OCI-LY3 (cell line): ENCODE results near the gene BPIFB2.

Experiments used
- H2AFZ ChIP-seq: fragments of 200-600, 300-600 bp; shearing (Covaris generic); 2 replicates; pipeline ENCODE4 v1.6.0; 2014; ENCODE audit warnings: antibody characterized with exemption, low read depth, low read length
- H3K27ac ChIP-seq: fragments of 200-600, 300-600 bp; sonication (generic); 2 replicates; pipeline ENCODE4 v1.5.1; 2014; ENCODE audit warnings: mild to moderate bottlenecking, low read length, moderate library complexity, mixed read lengths
- H3K27me3 ChIP-seq: fragments of 200-600, 300-600 bp; sonication (generic); 2 replicates; pipeline ENCODE4 v1.6.1; 2014; ENCODE audit warnings: low read depth, low read length, mixed read lengths
- H3K36me3 ChIP-seq: fragments of 200-600, 300-600 bp; sonication (generic); replicated peaks from 2 replicates; pipeline ENCODE3; 2014; ENCODE audit warnings: low read depth, low read length, mixed read lengths
- H3K4me1 ChIP-seq: fragments of 300-600, 200-600 bp; sonication (generic); 2 replicates; pipeline ENCODE4 v1.6.1; 2014; ENCODE audit warnings: low read length, mixed read lengths
- H3K4me2 ChIP-seq: fragments of 200-600, 300-600 bp; sonication (generic); 2 replicates; pipeline ENCODE4 v1.6.1; 2014; ENCODE audit warnings: low read length, mixed read lengths
- H3K4me3 ChIP-seq: fragments of 300-600, 200-600 bp; sonication (generic); 2 replicates; pipeline ENCODE4 v1.5.1; 2014; ENCODE audit warnings: antibody characterized with exemption, mild to moderate bottlenecking, low read length, moderate library complexity
- H3K79me2 ChIP-seq: fragments of 300-600, 200-600 bp; shearing (Covaris generic); 2 replicates; pipeline ENCODE4 v1.6.1; 2014; ENCODE audit warnings: mild to moderate bottlenecking, low read length, mixed read lengths
- H3K9ac ChIP-seq: fragments of 300-600, 200-600 bp; shearing (Covaris generic); 2 replicates; pipeline ENCODE4 v1.6.0; 2014; ENCODE audit warnings: mild to moderate bottlenecking, low read length, moderate library complexity
- H3K9me3 ChIP-seq: fragments of 200-600, 300-600 bp; shearing (Covaris generic); 2 replicates; pipeline ENCODE4 v1.6.1; 2014; ENCODE audit warnings: low read length, mixed read lengths; ENCODE audit not compliant: insufficient read depth
- H4K20me1 ChIP-seq: fragments of 200-600, 300-600 bp; sonication (generic); 2 replicates; pipeline ENCODE4 v1.6.1; 2016; ENCODE audit warnings: low read length, mixed read lengths; ENCODE audit not compliant: insufficient read depth
- EZH2phosphoT487 ChIP-seq: fragments of 200-600 bp; shearing (Covaris generic); IDR thresholded peaks from 2 replicates; pipeline ENCODE4 v1.6.1; 2018; ENCODE audit warnings: antibody characterized with exemption, mixed run types, low read depth
- TF ChIP-seq, protein P1 (sequence below): fragments of 200-600, 300-600 bp; sonication (generic); IDR thresholded peaks from 2 replicates; pipeline ENCODE4 v1.5.1; 2014; ENCODE audit warnings: antibody characterized with exemption, low read length, low read depth

The BPIFB2 gene

DNA sequence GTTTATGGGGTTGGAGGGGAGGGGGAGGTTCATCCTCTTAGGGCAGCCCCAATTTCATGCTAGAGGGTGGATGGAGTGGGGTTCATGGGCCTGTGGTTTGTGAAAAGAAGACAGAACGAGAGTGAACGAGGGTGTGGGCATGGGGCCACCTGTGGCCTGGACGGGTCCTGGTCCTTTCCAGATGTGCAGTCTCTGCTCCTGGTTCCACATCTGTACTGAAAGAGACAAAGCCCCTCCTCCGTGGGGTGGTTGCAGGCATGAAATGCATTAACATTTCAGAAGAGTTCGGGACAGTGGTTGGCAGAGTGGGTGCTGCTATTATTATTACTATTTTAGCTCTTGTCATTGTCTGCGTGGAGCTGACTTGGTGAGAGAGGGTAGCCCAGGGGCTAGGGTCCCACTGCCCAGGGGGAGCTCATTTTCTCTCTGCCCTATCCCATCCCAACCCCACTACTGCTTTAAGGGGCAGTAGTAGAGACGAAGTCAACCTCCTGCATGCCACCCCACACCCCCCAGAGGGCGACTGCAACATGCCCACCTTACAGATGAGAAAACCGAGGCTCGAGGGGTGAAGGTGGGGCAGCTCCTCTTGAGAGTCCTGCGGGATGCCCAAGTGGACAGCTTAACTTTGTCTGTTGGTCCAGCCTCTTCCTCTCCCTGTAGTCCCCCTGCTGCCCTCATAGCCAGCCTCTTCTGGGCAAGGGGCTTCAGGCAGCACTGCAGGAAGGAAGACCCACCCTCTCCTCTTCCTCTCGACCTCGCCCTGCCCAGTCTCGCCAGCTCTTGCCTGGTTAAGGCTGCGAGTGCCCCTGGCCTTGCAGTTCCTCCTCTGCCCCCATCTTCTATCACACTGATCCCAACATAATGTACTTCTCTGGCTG, 8.4 kb downstream of the BPIFB2 start:
- Histone ChIP-seq H3K4me2 (no peak overlapping the region), H2AFZ (no peak overlapping the region), H3K79me2 (no peaks in the 10 kb centered on the region), H3K4me3 (no peak overlapping the region), H3K9me3 (no peaks in the 10 kb centered on the region), H4K20me1 (no peaks in the 10 kb centered on the region), H3K36me3 (no peaks in the 10 kb centered on the region), H3K27ac (no peak overlapping the region), H3K9ac (no peak overlapping the region), H3K4me1 (peaks cover 1% of the 10 kb centered on the region), H3K27me3 (peaks cover 20% of the 10 kb centered on the region)
- TF ChIP-seq, protein P1, sequence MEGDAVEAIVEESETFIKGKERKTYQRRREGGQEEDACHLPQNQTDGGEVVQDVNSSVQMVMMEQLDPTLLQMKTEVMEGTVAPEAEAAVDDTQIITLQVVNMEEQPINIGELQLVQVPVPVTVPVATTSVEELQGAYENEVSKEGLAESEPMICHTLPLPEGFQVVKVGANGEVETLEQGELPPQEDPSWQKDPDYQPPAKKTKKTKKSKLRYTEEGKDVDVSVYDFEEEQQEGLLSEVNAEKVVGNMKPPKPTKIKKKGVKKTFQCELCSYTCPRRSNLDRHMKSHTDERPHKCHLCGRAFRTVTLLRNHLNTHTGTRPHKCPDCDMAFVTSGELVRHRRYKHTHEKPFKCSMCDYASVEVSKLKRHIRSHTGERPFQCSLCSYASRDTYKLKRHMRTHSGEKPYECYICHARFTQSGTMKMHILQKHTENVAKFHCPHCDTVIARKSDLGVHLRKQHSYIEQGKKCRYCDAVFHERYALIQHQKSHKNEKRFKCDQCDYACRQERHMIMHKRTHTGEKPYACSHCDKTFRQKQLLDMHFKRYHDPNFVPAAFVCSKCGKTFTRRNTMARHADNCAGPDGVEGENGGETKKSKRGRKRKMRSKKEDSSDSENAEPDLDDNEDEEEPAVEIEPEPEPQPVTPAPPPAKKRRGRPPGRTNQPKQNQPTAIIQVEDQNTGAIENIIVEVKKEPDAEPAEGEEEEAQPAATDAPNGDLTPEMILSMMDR, result no peak
- TF ChIP-seq EZH2phosphoT487, result no peak

DNA sequence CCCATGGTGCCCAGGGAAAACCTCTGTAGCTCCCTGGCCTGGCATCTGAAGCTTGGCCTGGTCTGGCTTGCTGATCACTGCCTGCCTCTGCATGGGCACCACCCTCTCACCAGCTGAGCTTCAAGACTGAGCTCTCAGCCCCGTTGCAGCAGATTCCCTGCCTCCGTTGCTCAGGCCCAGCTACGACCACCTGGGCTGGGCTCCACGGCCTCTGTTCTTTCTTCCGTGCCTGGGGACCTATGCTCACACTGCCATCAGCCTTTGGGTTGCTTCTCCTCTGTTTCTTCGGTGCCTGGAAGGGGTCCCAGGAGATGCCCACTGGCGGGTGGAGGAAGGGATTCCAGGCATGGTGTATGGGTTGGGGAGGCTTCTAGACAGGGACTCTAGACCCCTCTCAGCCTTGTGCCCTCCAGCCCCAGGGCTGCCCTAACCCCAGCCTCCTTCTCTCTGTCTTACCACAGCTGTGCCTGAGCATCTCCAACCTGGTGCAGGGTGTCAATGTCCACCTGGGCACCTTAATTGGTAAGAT, 9.1 kb downstream of the BPIFB2 start:
- H3K36me3 ChIP-seq, result no peaks in the 10 kb centered on the region
- peaks cover 8% of the 10 kb centered on the region for H3K4me1 ChIP-seq
- H3K27ac ChIP-seq, result no peak overlapping the region
- no peak overlapping the region for H3K9ac ChIP-seq
- TF ChIP-seq, protein P1, result no peak
- no peak for TF ChIP-seq EZH2phosphoT487
- no peak overlapping the region for H3K4me3 ChIP-seq
- H4K20me1 ChIP-seq, result no peaks in the 10 kb centered on the region
- peaks cover 15% of the 10 kb centered on the region for H3K27me3 ChIP-seq
- no peaks in the 10 kb centered on the region for H3K9me3 ChIP-seq
- no peaks in the 10 kb centered on the region for H3K79me2 ChIP-seq
- no peak overlapping the region for H2AFZ ChIP-seq
- H3K4me2 ChIP-seq, result no peak overlapping the region

DNA sequence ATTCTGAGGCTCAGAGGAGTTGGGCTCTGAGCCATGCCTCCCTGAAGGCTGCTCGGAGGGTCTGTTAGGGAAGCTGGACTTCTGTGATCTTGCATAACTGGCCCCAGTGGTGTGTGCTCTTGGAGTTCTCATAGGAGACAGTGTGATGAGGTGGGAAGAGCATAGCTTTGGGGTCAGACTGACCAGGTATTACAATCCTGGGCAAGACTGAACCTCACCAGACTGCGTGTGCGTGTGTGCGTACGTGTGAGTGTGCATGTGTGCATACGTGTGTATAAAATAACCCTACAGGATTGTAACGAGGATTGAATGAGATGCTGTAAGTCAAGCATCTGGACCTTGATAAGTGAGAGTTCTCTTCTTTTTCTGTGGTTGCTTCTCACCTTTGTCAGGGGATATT, 10.0 kb downstream of the BPIFB2 start:
- Histone ChIP-seq H3K27me3 (peaks cover 7% of the 10 kb centered on the region), H4K20me1 (no peaks in the 10 kb centered on the region), H3K36me3 (no peaks in the 10 kb centered on the region), H3K9me3 (no peaks in the 10 kb centered on the region), H3K9ac (no peak overlapping the region), H3K4me3 (no peak overlapping the region), H3K4me1 (peaks cover 17% of the 10 kb centered on the region), H3K27ac (no peak overlapping the region), H2AFZ (no peak overlapping the region), H3K79me2 (no peaks in the 10 kb centered on the region), H3K4me2 (no peak overlapping the region)
- TF ChIP-seq, protein P1, result no peak
- TF ChIP-seq EZH2phosphoT487, result no peak

DNA sequence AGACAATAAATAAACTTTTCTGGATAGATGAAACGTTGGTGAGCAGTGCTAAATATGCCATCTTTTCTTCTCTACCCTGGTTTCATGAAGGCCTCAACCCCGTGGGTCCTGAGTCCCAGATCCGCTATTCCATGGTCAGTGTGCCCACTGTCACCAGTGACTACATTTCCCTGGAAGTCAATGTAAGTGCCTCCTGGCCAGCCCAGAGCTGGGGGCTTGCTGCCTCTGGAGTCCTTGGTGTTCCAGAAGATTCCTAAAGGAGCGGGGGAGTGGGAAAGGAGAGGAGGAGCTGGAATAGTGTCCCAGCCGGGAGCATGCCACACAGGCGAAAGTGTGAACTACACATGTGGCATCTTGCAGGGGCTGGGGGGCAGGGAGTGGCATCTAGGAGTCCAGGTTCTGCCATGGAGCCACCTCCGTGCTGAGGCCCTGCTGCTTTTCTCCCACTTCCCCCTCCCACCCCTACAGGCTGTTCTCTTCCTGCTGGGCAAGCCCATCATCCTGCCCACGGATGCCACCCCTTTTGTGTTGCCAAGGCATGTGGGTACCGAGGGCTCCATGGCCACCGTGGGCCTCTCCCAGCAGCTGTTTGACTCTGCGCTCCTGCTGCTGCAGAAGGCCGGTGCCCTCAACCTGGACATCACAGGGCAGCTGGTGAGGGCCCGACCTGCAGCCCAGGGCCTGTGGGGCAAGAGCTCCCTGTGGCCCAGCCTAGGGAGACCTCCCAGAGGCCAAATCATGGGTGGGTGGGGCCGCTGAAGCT, 10.8 kb downstream of the BPIFB2 start:
- Histone ChIP-seq H3K27ac (no peak overlapping the region), H2AFZ (no peak overlapping the region), H3K4me2 (no peak overlapping the region), H3K79me2 (no peaks in the 10 kb centered on the region), H3K4me1 (peaks cover 20% of the 10 kb centered on the region), H4K20me1 (no peaks in the 10 kb centered on the region), H3K9me3 (no peaks in the 10 kb centered on the region), H3K4me3 (no peak overlapping the region), H3K27me3 (peaks cover 9% of the 10 kb centered on the region), H3K36me3 (no peaks in the 10 kb centered on the region), H3K9ac (no peak overlapping the region)
- TF ChIP-seq, protein P1, result no peak
- no peak for TF ChIP-seq EZH2phosphoT487
